ENCODE data around the gene TOMM70. TPM values are rescaled to one million over a fixed set of nuclear protein-coding genes. Genes with fewer than 3 reads are reported as not detected.
A peak's percentile ranks its signal among the peaks of the same experiment; 100 is the strongest.

Gene TOMM70
- total and polyA plus RNA-seq, 2 of the 13 experiments (the other 11 are each of a cell fraction or from before 2014, with no cell fraction given) = 27.0 to 77.2 TPM

DNA sequence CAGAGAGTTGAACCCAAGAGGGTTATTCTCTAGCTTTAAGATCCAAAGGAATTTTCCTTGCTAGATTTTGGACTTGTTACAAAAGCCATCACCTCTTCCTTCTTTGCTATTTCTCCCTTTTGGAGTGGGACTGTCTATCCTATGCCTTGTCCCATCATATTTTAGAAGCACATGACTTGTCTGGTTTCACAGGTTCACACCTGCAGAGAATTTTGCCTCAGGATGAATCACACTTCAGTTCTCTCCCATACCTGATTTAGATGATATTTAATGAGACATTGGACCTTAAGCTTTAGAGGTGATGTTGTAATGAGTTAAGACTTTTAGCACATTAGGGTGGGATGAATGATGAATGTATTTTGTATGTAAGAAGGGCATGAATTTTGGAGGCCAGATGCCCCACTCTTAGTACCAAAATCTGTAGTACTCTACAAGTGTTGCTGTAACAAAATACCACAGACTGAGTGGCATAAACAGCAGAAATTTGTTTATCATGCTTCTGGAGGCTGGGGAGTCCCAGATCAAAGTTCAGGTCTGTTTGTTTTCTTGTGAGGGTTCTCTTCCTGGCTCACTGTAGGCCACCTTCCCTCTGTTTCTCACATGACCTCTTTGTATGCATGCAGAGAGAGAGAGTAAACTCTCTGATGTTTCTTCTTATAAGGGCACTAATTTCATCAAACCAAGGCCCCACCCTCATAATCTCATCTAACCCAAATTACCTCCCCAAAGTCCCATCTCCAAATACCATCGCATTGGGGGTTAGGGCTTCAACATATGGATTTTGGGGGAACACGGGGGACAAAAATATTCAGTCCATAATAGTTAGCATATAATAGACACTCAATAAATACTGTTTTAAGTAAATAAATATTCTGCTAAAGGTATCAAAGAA, 10.4 kb upstream of the TOMM70 start (continued):
- TF ChIP-seq, protein P1, sequence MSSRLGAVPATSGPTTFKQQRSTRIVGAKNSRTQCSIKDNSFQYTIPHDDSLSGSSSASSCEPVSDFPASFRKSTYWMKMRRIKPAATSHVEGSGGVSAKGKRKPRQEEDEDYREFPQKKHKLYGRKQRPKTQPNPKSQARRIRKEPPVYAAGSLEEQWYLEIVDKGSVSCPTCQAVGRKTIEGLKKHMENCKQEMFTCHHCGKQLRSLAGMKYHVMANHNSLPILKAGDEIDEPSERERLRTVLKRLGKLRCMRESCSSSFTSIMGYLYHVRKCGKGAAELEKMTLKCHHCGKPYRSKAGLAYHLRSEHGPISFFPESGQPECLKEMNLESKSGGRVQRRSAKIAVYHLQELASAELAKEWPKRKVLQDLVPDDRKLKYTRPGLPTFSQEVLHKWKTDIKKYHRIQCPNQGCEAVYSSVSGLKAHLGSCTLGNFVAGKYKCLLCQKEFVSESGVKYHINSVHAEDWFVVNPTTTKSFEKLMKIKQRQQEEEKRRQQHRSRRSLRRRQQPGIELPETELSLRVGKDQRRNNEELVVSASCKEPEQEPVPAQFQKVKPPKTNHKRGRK (CRISPR knock-in tag; IDR thresholded peaks at IDR 0.05) = no peak
- TF ChIP-seq ZNF75D (CRISPR knock-in tag; IDR thresholded peaks at IDR 0.05; ENCODE audit: borderline replicate concordance) = no peak
- TF ChIP-seq, protein P2, sequence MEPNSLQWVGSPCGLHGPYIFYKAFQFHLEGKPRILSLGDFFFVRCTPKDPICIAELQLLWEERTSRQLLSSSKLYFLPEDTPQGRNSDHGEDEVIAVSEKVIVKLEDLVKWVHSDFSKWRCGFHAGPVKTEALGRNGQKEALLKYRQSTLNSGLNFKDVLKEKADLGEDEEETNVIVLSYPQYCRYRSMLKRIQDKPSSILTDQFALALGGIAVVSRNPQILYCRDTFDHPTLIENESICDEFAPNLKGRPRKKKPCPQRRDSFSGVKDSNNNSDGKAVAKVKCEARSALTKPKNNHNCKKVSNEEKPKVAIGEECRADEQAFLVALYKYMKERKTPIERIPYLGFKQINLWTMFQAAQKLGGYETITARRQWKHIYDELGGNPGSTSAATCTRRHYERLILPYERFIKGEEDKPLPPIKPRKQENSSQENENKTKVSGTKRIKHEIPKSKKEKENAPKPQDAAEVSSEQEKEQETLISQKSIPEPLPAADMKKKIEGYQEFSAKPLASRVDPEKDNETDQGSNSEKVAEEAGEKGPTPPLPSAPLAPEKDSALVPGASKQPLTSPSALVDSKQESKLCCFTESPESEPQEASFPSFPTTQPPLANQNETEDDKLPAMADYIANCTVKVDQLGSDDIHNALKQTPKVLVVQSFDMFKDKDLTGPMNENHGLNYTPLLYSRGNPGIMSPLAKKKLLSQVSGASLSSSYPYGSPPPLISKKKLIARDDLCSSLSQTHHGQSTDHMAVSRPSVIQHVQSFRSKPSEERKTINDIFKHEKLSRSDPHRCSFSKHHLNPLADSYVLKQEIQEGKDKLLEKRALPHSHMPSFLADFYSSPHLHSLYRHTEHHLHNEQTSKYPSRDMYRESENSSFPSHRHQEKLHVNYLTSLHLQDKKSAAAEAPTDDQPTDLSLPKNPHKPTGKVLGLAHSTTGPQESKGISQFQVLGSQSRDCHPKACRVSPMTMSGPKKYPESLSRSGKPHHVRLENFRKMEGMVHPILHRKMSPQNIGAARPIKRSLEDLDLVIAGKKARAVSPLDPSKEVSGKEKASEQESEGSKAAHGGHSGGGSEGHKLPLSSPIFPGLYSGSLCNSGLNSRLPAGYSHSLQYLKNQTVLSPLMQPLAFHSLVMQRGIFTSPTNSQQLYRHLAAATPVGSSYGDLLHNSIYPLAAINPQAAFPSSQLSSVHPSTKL (CRISPR knock-in tag; IDR thresholded peaks at IDR 0.05) = peak; percentile 68
- no peak for TF ChIP-seq PPARG (CRISPR knock-in tag; conservative IDR thresholded peaks at IDR 0.05)
- TF ChIP-seq NRL (CRISPR knock-in tag; IDR thresholded peaks at IDR 0.05; ENCODE audit: borderline replicate concordance) = no peak
- TF ChIP-seq TEAD2 (CRISPR knock-in tag; IDR thresholded peaks at IDR 0.05) = no peak
- no peak for TF ChIP-seq POLR2G (IDR thresholded peaks at IDR 0.05; ENCODE audit: low read depth, low read length)
- TF ChIP-seq ATRX (CRISPR knock-in tag; IDR thresholded peaks at IDR 0.05; ENCODE audit: borderline replicate concordance) = no peak
- no peak for TF ChIP-seq ZNF720 (CRISPR knock-in tag; IDR thresholded peaks at IDR 0.05)
- TF ChIP-seq, protein P3, sequence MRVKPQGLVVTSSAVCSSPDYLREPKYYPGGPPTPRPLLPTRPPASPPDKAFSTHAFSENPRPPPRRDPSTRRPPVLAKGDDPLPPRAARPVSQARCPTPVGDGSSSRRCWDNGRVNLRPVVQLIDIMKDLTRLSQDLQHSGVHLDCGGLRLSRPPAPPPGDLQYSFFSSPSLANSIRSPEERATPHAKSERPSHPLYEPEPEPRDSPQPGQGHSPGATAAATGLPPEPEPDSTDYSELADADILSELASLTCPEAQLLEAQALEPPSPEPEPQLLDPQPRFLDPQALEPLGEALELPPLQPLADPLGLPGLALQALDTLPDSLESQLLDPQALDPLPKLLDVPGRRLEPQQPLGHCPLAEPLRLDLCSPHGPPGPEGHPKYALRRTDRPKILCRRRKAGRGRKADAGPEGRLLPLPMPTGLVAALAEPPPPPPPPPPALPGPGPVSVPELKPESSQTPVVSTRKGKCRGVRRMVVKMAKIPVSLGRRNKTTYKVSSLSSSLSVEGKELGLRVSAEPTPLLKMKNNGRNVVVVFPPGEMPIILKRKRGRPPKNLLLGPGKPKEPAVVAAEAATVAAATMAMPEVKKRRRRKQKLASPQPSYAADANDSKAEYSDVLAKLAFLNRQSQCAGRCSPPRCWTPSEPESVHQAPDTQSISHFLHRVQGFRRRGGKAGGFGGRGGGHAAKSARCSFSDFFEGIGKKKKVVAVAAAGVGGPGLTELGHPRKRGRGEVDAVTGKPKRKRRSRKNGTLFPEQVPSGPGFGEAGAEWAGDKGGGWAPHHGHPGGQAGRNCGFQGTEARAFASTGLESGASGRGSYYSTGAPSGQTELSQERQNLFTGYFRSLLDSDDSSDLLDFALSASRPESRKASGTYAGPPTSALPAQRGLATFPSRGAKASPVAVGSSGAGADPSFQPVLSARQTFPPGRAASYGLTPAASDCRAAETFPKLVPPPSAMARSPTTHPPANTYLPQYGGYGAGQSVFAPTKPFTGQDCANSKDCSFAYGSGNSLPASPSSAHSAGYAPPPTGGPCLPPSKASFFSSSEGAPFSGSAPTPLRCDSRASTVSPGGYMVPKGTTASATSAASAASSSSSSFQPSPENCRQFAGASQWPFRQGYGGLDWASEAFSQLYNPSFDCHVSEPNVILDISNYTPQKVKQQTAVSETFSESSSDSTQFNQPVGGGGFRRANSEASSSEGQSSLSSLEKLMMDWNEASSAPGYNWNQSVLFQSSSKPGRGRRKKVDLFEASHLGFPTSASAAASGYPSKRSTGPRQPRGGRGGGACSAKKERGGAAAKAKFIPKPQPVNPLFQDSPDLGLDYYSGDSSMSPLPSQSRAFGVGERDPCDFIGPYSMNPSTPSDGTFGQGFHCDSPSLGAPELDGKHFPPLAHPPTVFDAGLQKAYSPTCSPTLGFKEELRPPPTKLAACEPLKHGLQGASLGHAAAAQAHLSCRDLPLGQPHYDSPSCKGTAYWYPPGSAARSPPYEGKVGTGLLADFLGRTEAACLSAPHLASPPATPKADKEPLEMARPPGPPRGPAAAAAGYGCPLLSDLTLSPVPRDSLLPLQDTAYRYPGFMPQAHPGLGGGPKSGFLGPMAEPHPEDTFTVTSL (CRISPR knock-in tag; IDR thresholded peaks at IDR 0.05; ENCODE audit: borderline replicate concordance) = peak; percentile 52; the same call in 1 of the 2 replicates
- TF ChIP-seq ZNF205 (CRISPR knock-in tag; IDR thresholded peaks at IDR 0.05) = no peak
- no peak for TF ChIP-seq PAX8 (CRISPR knock-in tag; IDR thresholded peaks at IDR 0.05; ENCODE audit: borderline replicate concordance)
- TF ChIP-seq, protein P4, sequence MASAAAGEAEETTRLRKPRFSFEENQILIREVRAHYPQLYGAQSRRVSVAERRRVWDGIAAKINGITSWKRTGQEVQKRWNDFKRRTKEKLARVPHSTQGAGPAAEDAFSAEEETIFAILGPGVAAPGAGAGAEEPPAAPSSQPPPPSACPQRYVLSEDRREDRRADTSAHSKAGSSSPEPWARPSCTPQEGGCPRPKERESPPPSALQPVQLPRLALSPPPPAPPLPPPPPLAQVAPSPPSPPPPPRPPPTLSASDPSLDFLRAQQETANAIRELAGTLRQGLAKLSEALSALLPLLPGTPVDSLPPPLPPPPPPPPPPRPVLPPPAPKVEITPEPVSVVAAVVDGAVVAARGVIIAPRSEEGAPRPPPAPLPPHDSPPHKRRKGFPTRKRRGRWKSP (CRISPR knock-in tag; IDR thresholded peaks at IDR 0.05) = peak; percentile 39; the same call in 1 of the 2 replicates
- no peak for TF ChIP-seq ZNF34 (CRISPR knock-in tag; IDR thresholded peaks at IDR 0.05; ENCODE audit: borderline replicate concordance)
- TF ChIP-seq ZFP1 (CRISPR knock-in tag; IDR thresholded peaks at IDR 0.05) = no peak
- no peak for TF ChIP-seq SNRNP70 (IDR thresholded peaks at IDR 0.05; ENCODE audit: low read depth, low read length)
